HG02981 (cell line): ENCODE measurements around the gene LTBP4.

Experiments used
- ATAC-seq: cut with Tn5 transposase; IDR thresholded peaks from one replicate; pipeline ENCODE4 v1.9.1; 2021; ENCODE audit warnings: mild to moderate bottlenecking, moderate library complexity; ENCODE audit not compliant: unreplicated experiment

The LTBP4 gene

DNA sequence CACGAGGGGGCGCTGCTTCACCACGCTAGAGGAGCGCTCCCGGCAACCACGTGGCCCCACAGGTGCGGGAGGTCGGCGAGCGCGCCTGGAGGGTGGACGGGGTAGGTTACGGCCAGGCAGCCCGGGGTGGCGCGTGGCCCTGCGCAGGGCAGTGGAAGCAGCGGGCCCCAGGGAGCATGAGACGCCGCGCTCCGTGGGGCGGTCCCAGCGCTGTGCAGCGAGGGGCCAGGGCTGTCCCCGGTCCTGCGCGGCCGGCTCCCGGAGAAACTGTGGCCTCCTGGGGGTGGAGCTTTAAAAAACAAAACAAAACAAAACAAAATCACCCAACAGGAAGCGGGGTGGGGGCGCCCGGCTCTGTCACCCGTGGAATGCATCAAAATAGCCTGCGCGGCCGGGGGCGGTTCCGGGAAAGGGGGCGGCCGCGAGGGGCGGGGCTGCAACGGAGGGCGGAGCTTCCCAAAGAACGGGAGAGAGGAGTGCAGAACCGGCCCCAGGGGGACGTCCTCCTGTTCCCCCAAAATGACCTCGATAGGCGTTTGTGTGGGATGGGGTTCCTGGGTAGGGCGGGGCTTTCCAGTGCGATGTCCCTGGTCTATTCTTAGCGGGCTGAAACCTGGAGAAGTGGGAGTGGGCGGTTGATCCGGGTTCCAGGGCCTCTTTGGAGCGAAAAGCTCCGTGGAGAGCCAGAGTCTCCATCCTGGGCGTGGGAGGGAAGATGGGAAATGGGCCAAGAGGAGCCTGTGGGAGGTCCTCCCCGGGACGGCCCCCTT lies 61.9 kb downstream of the LTBP4 start:
- ATAC-seq, result peak; percentile 79

DNA sequence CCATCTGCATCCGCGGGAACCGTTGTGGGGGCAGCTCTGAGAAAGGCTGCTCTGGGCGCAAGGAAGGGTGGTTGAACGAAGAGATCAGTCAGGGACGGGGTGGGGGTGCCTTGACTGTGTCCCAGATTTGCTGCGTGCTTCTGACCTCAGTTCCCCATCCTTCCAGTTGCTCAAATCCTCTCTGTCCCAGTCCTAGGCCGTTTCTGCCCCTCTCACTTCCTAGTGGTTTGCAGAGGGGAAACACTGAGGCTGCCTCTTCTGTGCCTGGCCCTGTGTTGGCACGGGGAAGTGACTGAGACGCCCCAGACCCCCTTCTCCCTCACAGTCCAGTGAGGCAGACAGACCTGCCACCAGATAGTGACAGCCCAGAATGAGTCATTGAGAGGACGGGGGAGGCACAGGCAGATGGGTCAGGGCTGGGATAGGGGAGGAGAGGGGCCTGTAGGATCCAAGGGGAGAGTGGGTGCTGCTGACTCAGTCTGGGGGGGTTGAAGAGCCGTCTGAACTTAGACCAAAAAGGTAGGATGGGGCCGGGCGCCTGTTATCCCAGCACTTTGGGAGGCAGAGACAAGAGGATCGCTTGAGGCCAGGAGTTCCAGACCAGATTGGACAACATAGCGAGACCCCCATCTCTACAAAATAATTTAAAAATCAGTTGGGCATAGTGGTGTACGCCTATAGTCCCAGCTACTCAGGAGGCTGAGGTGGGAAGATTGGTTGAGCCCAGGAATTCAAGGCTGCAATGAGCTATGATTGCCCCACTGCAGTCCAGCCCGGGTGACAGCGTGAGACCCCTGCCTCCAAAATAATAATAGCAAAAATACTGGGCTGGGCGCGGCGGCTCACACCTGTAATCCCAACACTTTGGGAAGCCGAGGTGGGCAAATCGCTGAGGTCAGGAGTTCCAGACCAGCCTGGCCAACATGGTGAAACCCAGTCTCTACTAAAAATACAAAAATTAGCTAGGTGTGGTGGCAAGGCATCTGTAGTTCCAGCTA lies 62.8 kb downstream of the LTBP4 start:
- ATAC-seq, result no peak

DNA sequence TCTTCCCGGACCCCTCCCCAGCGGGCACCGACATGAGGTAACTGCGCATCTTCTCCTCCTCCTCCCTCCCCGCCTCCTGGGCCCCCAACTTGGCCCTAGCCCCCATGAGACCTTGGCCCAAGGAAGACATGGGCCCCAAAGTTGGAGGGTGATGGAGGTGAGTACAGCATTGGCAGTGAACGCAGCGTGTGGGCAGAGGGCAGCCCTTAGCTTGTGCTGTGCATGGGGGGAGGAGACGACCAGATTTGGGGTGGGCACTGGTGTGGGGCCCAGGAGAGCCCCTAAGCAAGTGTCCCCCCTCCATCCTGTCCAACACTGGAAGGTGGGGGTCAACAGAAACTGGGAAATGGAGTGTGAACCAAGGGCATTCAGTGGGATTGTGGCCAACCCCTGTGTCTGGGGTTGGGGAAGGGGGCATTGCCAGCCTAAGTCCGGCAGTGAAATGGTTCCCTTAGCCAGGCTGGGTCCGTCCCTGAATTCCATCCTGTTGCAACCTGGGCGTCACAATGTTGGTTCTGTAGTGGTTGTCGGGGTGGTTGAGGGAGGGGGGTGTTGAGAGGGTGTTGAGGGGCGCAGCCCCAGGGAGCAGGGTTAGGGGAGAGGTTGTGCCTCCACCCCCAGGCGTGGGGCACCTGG lies 65.8 kb downstream of the LTBP4 start:
- ATAC-seq, result no peak

DNA sequence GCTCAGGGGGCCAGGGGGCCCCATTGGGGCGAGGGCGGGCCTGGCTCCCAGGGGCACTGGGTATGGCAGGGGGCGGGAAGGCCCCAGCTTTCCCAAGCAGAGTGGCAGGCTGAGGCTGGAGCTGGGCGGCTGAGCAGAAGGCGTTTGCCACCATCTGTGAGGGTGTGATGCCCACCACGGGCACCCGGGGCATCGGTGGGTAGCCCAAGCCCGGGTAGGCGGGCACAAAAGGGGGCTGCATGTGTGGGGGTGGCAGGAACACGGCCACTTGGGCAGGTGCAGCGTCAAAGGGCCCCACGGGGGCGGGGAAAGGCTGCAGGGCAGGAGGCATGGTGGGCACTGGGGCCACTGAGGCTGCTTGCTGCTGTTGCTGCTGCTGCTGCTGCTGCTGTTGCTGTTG lies 66.4 kb downstream of the LTBP4 start:
- ATAC-seq, result no peak

DNA sequence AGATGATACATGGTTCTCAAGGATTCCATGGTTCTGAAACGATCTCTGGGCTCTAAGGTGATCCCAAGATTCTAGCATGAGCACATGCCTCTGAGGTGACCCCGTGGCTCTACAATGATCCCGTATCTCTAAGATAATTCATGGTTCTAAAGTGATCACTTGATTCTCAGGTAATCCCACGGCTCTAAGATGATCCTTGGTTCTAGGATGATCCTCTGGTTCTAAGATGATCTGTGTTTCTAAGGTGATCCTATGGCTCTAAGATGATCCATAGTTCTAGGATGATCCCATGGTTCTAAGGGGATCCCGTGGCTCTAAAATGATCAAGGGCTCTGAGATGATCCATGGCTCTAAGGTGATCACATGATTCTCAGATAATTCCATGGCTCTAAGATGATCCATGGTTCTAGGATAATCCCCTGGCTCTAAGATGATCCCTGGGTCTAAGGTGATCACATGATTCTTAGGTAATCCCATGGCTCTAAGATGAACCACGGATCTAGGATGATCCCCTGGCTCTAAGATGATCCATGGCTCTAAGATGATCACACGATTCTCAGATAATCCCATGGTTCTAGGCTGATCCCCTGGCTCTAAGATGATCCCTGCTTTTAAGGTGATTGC lies 67.9 kb downstream of the LTBP4 start:
- ATAC-seq, result no peak

DNA sequence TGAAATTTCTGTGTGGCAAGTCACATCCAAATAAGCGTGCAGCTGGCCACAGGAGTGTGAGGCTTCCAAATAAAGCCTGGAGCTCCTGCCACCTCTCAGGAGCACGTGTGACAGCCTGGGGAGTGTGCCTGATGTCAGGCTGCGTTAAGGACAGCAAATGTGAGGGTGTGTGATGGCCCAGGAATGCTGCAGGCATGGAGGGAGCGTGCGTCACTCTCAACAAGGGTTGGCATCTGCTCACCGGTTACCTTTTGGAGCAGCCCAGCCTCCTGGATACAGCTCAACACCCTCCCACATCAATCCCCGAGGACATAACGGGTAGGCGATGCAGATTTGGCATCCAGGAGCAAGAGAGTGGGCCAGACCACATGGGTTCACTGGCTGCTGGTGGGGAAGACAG lies 70.2 kb downstream of the LTBP4 start:
- no peak for ATAC-seq

DNA sequence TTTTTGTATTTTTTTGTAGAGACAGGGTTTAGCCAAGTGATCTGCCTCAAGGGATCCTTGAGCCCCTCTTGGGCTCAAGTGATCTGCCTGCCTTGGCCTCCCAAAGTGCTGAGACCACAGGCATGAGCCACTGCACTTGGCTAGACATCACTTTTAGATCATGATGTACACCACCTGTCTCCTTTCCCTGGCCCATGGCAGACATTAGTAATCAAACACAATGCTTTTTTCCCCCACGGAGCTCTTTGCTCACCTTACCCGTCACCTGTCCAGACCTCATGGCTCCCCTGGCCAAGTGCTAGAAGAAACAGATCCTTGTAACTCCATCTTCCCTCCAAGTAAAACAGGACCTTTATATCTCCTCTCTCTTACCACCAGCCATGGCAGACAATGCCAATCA lies 70.9 kb downstream of the LTBP4 start:
- no peak for ATAC-seq

DNA sequence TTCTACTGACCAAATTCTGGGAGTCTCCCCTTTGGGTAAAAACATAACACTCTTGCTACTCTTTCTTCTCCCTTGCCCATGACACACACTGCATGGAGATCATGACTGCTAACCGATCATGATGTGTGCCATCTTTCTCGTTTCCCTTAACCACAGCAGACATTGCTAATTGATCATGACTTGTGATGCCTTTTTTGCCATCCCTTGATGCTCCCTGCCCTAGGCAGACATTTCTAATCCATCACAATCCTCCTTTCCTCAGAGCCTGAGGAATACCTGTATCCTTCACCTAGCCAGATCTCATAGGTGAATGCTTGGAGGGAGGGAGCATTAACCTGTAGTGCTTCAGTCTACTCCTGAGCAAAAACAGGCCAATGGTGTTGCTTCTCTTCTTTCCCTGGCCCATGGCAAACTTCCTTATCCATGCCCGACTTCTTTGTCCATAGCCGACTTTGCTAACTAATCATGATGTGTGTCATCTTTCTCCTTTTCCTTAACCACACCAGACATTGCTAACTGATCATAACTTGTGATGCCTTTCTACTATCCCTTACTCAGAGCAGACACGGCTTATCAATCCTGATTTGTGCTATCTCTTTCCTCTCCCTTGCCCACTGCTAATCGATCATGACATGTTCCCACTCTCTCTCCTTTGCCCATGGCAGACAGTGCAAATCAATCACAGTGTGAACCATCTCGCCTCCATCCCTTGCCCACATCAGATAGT lies 71.6 kb downstream of the LTBP4 start:
- ATAC-seq, result no peak

DNA sequence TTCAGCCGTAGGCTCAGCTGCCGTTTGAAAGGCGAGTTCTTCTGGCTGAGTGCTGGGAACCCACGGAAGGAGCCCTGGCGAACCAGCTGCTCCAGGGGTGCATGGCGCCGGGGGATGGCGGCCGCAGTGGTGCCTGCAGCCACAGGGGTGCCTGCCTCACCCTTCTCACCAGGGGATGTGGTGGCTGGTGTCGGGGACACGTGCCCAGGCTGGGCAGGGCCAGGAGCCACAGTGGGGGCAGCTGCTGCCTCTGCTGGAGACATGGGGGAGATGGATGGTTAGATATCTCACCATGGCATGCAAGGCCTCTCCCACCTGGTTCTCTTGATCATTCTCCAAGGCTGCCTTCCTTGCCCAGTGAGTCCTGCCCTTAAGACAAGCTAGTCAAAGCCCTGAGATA lies 72.2 kb downstream of the LTBP4 start:
- ATAC-seq, result no peak

DNA sequence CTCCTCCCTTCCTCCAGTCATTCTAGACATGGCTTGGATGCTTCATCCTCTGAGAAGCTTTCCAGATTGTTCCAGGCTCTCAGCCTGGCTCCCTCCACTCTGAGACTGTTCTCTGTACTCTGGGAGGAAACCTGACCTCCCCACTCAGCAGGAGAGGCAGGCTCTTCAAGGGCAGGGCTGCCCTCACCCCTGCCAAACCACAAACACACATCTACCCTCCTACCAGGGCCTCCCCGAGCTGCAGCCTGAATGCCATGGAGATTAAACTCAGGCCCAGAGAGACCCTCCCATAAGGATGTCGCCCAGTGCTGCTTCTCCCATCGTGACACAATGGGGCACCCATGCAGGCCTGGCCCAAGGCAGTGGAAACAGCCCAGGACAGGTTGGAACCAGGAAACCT lies 73.1 kb downstream of the LTBP4 start:
- no peak for ATAC-seq

DNA sequence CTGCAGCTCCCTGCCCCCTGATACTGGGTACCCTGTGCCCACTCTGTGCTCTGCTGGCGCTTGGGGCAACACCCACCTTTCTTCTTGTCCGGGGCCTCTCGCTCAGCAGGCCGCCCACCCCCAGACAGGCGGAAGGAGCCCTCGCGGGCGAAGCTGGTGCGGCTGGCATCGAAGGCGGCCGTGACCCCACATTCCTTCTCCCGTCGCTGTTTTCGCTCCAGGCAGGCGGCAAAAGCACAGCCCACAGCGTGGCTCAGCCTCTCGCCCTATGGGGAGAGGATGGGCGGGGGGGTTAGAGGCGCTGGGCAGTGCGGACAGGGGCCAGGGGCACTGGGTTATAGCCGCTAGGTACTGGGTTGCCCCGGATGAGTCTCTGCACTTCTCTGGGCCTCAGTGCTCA lies 76.0 kb downstream of the LTBP4 start:
- no peak for ATAC-seq
